ENCODE results near the gene SLC17A1.

The SLC17A1 gene

GRCh38 chr6:25831532-25832306 is at the start of gene SLC17A1:
SLC17A1 (minus strand) TSS chr6:25832052; CDS start chr6:25830557, 1,495 bp downstream.
- DNase-seq (ENCODE audit: low read depth) = no peak

- DNase-seq (ENCODE audit: low read depth) = no peak
Observed at GRCh38 chr6:25880601-25881000, 48.7 kb upstream of the SLC17A1 start.

GRCh38 chr6:25878721-25879322 is 47.0 kb upstream of the SLC17A1 start:
- no peak for DNase-seq (ENCODE audit: low read depth)

- no peak for DNase-seq (ENCODE audit: low read depth)
Observed at GRCh38 chr6:25875926-25876602, 44.2 kb upstream of the SLC17A1 start.

GRCh38 chr6:25875563-25875905 is 43.7 kb upstream of the SLC17A1 start:
- DNase-seq (ENCODE audit: low read depth) = no peak

GRCh38 chr6:25874822-25875562 is 43.1 kb upstream of the SLC17A1 start:
- DNase-seq (ENCODE audit: low read depth) = no peak

GRCh38 chr6:25874118-25874517 is 42.3 kb upstream of the SLC17A1 start, which contains the start of gene SLC17A3:
SLC17A3 (minus strand) TSS chr6:25874243; CDS start chr6:25868387, 5,856 bp downstream.
- DNase-seq (ENCODE audit: low read depth) = no peak

- DNase-seq (ENCODE audit: low read depth) = no peak
Observed at GRCh38 chr6:25872814-25873213, 41.0 kb upstream of the SLC17A1 start.

- no peak for DNase-seq (ENCODE audit: low read depth)
Observed at GRCh38 chr6:25869840-25870239, 38.0 kb upstream of the SLC17A1 start.

- no peak for DNase-seq (ENCODE audit: low read depth)
Observed at GRCh38 chr6:25868436-25869183, 36.8 kb upstream of the SLC17A1 start.

- DNase-seq (ENCODE audit: low read depth) = no peak
Observed at GRCh38 chr6:25866011-25866410, 34.2 kb upstream of the SLC17A1 start.

- no peak for DNase-seq (ENCODE audit: low read depth)
Observed at GRCh38 chr6:25863360-25863759, 31.5 kb upstream of the SLC17A1 start.

GRCh38 chr6:25862199-25862598 is 30.3 kb upstream of the SLC17A1 start:
- no peak for DNase-seq (ENCODE audit: low read depth)

GRCh38 chr6:25852756-25853155 is 20.9 kb upstream of the SLC17A1 start:
- no peak for DNase-seq (ENCODE audit: low read depth)

GRCh38 chr6:25851961-25852360 is 20.1 kb upstream of the SLC17A1 start:
- no peak for DNase-seq (ENCODE audit: low read depth)

GRCh38 chr6:25844518-25844917 is 12.7 kb upstream of the SLC17A1 start:
- no peak for DNase-seq (ENCODE audit: low read depth)

GRCh38 chr6:25842526-25842925 is 10.7 kb upstream of the SLC17A1 start:
- DNase-seq (ENCODE audit: low read depth) = no peak

- DNase-seq (ENCODE audit: low read depth) = no peak
Observed at GRCh38 chr6:25835442-25836283, 3.8 kb upstream of the SLC17A1 start.

GRCh38 chr6:25834950-25835349 is 3.1 kb upstream of the SLC17A1 start:
- no peak for DNase-seq (ENCODE audit: low read depth)

GRCh38 chr6:25833136-25833535 is 1.3 kb upstream of the SLC17A1 start:
- DNase-seq (ENCODE audit: low read depth) = no peak

- DNase-seq (ENCODE audit: low read depth) = no peak
Observed at GRCh38 chr6:25832670-25833069, 818 bp upstream of the SLC17A1 start.

Data from GM04503 (cell line).